Measurements from ENCODE around the gene LSR.

LSR gene

GRCh38 chr19:35267818-35268535, 19.2 kb downstream of the LSR start (continued):
- TF ChIP-seq ZNF513 (tag by site-specific recombination; IDR thresholded peaks at IDR 0.05) (no peak), ZNF660 (tag by site-specific recombination; IDR thresholded peaks at IDR 0.05) (peak; percentile 83; the same call in 1 of the 2 replicates), ZNF704 (tag by site-specific recombination; IDR thresholded peaks at IDR 0.05) (no peak), CTCF (tag by site-specific recombination; IDR thresholded peaks at IDR 0.05) (no peak), ZNF624 (tag by site-specific recombination; IDR thresholded peaks at IDR 0.05) (no peak), ZNF394 (tag by site-specific recombination; IDR thresholded peaks at IDR 0.05; ENCODE audit: borderline replicate concordance) (no peak), ZNF19 (tag by site-specific recombination; IDR thresholded peaks at IDR 0.05; ENCODE audit: low read depth) (no peak), ZNF248 (tag by site-specific recombination; IDR thresholded peaks at IDR 0.05) (no peak), ATF2 (tag by site-specific recombination; IDR thresholded peaks at IDR 0.05; ENCODE audit: low read depth) (no peak), ZNF174 (tag by site-specific recombination; IDR thresholded peaks at IDR 0.05) (no peak), ZNF239 (tag by site-specific recombination; IDR thresholded peaks at IDR 0.05) (no peak), TRIM28 (IDR thresholded peaks at IDR 0.05; ENCODE audit: borderline replicate concordance, low read length) (no peak), ZNF311 (tag by site-specific recombination; IDR thresholded peaks at IDR 0.05; ENCODE audit: borderline replicate concordance) (no peak), ZNF488 (tag by site-specific recombination; IDR thresholded peaks at IDR 0.05) (no peak), HOXD13 (CRISPR knock-in tag; IDR thresholded peaks at IDR 0.05; ENCODE audit: borderline replicate concordance) (no peak), YY1 (tag by site-specific recombination; IDR thresholded peaks at IDR 0.05) (0 out of 2 replicates have a peak, but pooled peaks have one; percentile 8), ZBTB17 (tag by site-specific recombination; IDR thresholded peaks at IDR 0.05) (no peak), ZNF114 (tag by site-specific recombination; IDR thresholded peaks at IDR 0.05) (no peak), ZXDB (tag by site-specific recombination; IDR thresholded peaks at IDR 0.05) (peak; percentile 67; the same call in 1 of the 2 replicates), ZNF555 (tag by site-specific recombination; conservative IDR thresholded peaks at IDR 0.05) (no peak), ZFP3 (tag by site-specific recombination; IDR thresholded peaks at IDR 0.05; ENCODE audit: low read depth) (no peak), EGR2 (tag by site-specific recombination; IDR thresholded peaks at IDR 0.05; ENCODE audit: low read depth) (no peak), MYNN (tag by site-specific recombination; IDR thresholded peaks at IDR 0.05; ENCODE audit: borderline replicate concordance) (no peak), PRDM1 (tag by site-specific recombination; IDR thresholded peaks at IDR 0.05) (no peak), SETDB1 (IDR thresholded peaks at IDR 0.05; ENCODE audit: insufficient read length, low read length) (no peak), ZNF37A (tag by site-specific recombination; IDR thresholded peaks at IDR 0.05) (no peak), ZNF776 (tag by site-specific recombination; IDR thresholded peaks at IDR 0.05; ENCODE audit: borderline replicate concordance) (no peak), ZNF157 (tag by site-specific recombination; IDR thresholded peaks at IDR 0.05) (no peak), KLF7 (tag by site-specific recombination; IDR thresholded peaks at IDR 0.05; ENCODE audit: borderline replicate concordance) (no peak), ZNF701 (tag by site-specific recombination; IDR thresholded peaks at IDR 0.05) (no peak), BCL6B (tag by site-specific recombination; IDR thresholded peaks at IDR 0.05) (no peak), ZNF175 (tag by site-specific recombination; IDR thresholded peaks at IDR 0.05) (no peak), ZNF10 (tag by site-specific recombination; IDR thresholded peaks at IDR 0.05) (no peak), ZNF707 (tag by site-specific recombination; IDR thresholded peaks at IDR 0.05) (no peak)
